K562 (cell line): ENCODE data around the gene ERICH2. TPM values are rescaled to one million over a fixed set of nuclear protein-coding genes. Genes with fewer than 3 reads are reported as not detected.

Source experiments
- ARID1B ChIP-seq: fragments of 450-650 bp; IDR thresholded peaks from 2 replicates; pipeline ENCODE4 v1.6.1; 2016; ENCODE audit warnings: antibody characterized with exemption, mild to moderate bottlenecking, inconsistent platforms
- CBFA2T2 ChIP-seq: fragments of 450-650 bp; conservative IDR thresholded peaks from 2 replicates; pipeline ENCODE4 v1.6.1; 2017; ENCODE audit warnings: mild to moderate bottlenecking
- FOXK1 ChIP-seq: sonication (generic); formaldehyde crosslinking; IDR thresholded peaks from 2 replicates; pipeline ENCODE4 v1.8.0; 2022; ENCODE audit warnings: missing genetic modification reagents, mild to moderate bottlenecking, borderline replicate concordance
- FOXO4 ChIP-seq: fragments of 450-650 bp; formaldehyde crosslinking; IDR thresholded peaks from 2 replicates; pipeline ENCODE4 v1.4.0; 2020; ENCODE audit warnings: mild to moderate bottlenecking, moderate library complexity
- HDAC8 ChIP-seq: fragments of 450-650 bp; IDR thresholded peaks from 2 replicates; pipeline ENCODE4 v1.6.1; 2016; ENCODE audit warnings: mild to moderate bottlenecking, missing genetic modification characterization, moderate library complexity, missing compliant biosample characterization
- HOMEZ ChIP-seq: fragments of 250-450 bp; sonication (Bioruptor Pico); IDR thresholded peaks from 2 replicates; pipeline ENCODE4 v1.4.0; 2020; ENCODE audit warnings: mild to moderate bottlenecking, moderate library complexity
- KDM4B ChIP-seq, 2 experiments: fragments of 450-650 bp in 1 of 2; sonication (generic) in 1 of 2; IDR thresholded peaks; 2 replicates each; pipeline ENCODE4 v1.6.1; 2016 to 2017; ENCODE audit warnings: borderline replicate concordance in 2 of 2, antibody characterized with exemption in 1 of 2, low read depth in 1 of 2, mild to moderate bottlenecking in 1 of 2
- MAX ChIP-seq: sonication (generic); formaldehyde crosslinking; IDR thresholded peaks from 2 replicates; pipeline ENCODE4 v1.9.0; 2022; ENCODE audit warnings: mild to moderate bottlenecking, missing genetic modification reagents
- MEF2A ChIP-seq: IDR thresholded peaks from 2 replicates; pipeline ENCODE4 v1.6.1; 2011; ENCODE audit warnings: low read depth, mild to moderate bottlenecking, low read length, moderate library complexity; ENCODE audit not compliant: control insufficient read depth
- MEF2D ChIP-seq: conservative IDR thresholded peaks from 2 replicates; pipeline ENCODE4 v1.6.1; 2016; ENCODE audit warnings: low read depth, missing genetic modification characterization, missing compliant biosample characterization
- NR0B1 ChIP-seq: fragments of 450-650 bp; IDR thresholded peaks from one replicate; pipeline ENCODE4 v1.6.1; 2018; ENCODE audit warnings: mild to moderate bottlenecking, moderate library complexity; ENCODE audit not compliant: partially characterized antibody
- NR2C2 ChIP-seq, 2 experiments: fragments of 200-800 bp in 1 of 2; sonication (Bioruptor generic) in 1 of 2; sonication (generic) in 1 of 2; formaldehyde crosslinking in 1 of 2; IDR thresholded peaks; 2 replicates each; pipeline versions ENCODE4 v1.6.1 to v1.8.0; 2016 to 2022; ENCODE audit warnings: mild to moderate bottlenecking in 1 of 2, missing compliant biosample characterization in 1 of 2, missing genetic modification characterization in 1 of 2, missing genetic modification reagents in 1 of 2
- PML ChIP-seq: IDR thresholded peaks from 2 replicates; pipeline ENCODE4 v1.6.1; 2012; ENCODE audit warnings: low read length, inconsistent platforms
- POLR2AphosphoS5 ChIP-seq: IDR thresholded peaks from 2 replicates; pipeline ENCODE4 v1.6.1; 2011; ENCODE audit warnings: mild to moderate bottlenecking, low read depth, low read length, moderate library complexity; ENCODE audit not compliant: control insufficient read depth, insufficient read depth
- RBM34 ChIP-seq: fragments of 200-400 bp; formaldehyde crosslinking; IDR thresholded peaks from 2 replicates; pipeline ENCODE4 v1.6.1; 2018; ENCODE audit warnings: low read length, borderline replicate concordance; ENCODE audit not compliant: insufficient read depth
- RHOXF2B ChIP-seq: fragments of 250-450 bp; sonication (Bioruptor Pico); conservative IDR thresholded peaks from 2 replicates; pipeline ENCODE4 v1.5.1; 2021
- RNF2 ChIP-seq: sonication (generic); IDR thresholded peaks from 2 replicates; pipeline ENCODE4 v1.6.1; 2016
- TCFL5 ChIP-seq: fragments of 250-450 bp; sonication (Bioruptor Pico); conservative IDR thresholded peaks from 2 replicates; pipeline ENCODE4 v1.6.1; 2021; ENCODE audit warnings: mild to moderate bottlenecking, moderate library complexity, matching md5 sums
- ZNF280B ChIP-seq: fragments of 250-450 bp; sonication (Bioruptor Pico); IDR thresholded peaks from 2 replicates; pipeline ENCODE4 v1.5.1; 2021; ENCODE audit warnings: mild to moderate bottlenecking
- ZNF316 ChIP-seq: fragments of 450-650 bp; IDR thresholded peaks from 2 replicates; pipeline ENCODE4 v1.6.1; 2016
- ZNF512 ChIP-seq: IDR thresholded peaks from 2 replicates; pipeline ENCODE4 v1.6.1; 2016; ENCODE audit warnings: missing genetic modification characterization, missing compliant biosample characterization
- polyA plus RNA-seq, 8 experiments: library from polyadenylated mRNA; depleted of rRNA in 4 of 8; stranded (reverse) in 5 of 8; unstranded in 3 of 8; fragments of >200 nt; fragmentation: Nextera tagmentation in 2 of 8; fragmentation: Illumina TruSeq in 1 of 8; extraction: Ambion mirVana in 2 of 8; extraction: Trizol in 1 of 8; gene quantifications; 2 replicates each; pipeline versions ENCODE4 v1.2.1 to v1.2.3, GENCODE V29; 2011 to 2014; ENCODE audit warnings: inconsistent platforms in 1 of 8, missing spikeins in 1 of 8
- total RNA-seq, 7 experiments: library from RNA; depleted of rRNA in 6 of 7; stranded (reverse); fragments of >200 nt in 6 of 7; fragmentation: Illumina TruSeq in 2 of 7; extraction: Trizol in 2 of 7; gene quantifications; 2 replicates each; pipeline versions ENCODE4 v1.2.1 to v1.2.3, GENCODE V29; 2011 to 2021; ENCODE audit warnings: low replicate concordance in 1 of 7

ERICH2 gene
- total and polyA plus RNA-seq, 9 of the 15 experiments (the other 6 are each of a cell fraction or from before 2014, with no cell fraction given), result 0.85 to 2.4 (median 1.6) TPM

- 0 out of 2 replicates have a peak, but pooled peaks have one; percentile 19 for TF ChIP-seq HOMEZ
- peak; percentile 73 for TF ChIP-seq ARID1B
- no peak for TF ChIP-seq MEF2D (tag)
- no peak for TF ChIP-seq RNF2
- TF ChIP-seq ZNF512, result no peak
- TF ChIP-seq RHOXF2B (CRISPR knock-in tag), result no peak
- TF ChIP-seq KDM4B (IDR thresholded peaks at IDR 0.05; ENCODE audit: borderline replicate concordance in 2 of 2, low read depth in 1 of 2), result no peak
- TF ChIP-seq NR0B1, result no peak
- TF ChIP-seq MAX (CRISPR knock-in tag), result no peak
- TF ChIP-seq RBM34, result no peak
- peak; percentile 28; the same call in 1 of the 2 replicates for TF ChIP-seq POLR2AphosphoS5
- no peak for TF ChIP-seq ZNF280B (CRISPR knock-in tag)
- TF ChIP-seq TCFL5, result no peak
- no peak for TF ChIP-seq FOXK1
- TF ChIP-seq CBFA2T2, result peak; percentile 51
- TF ChIP-seq NR2C2 (CRISPR knock-in tag; IDR thresholded peaks at IDR 0.05), result no peak
- no peak for TF ChIP-seq NR2C2 (tag; IDR thresholded peaks at IDR 0.05)
- TF ChIP-seq MEF2A, result no peak
- no peak for TF ChIP-seq HDAC8 (tag)
- no peak for TF ChIP-seq FOXO4 (CRISPR knock-in tag)
- no peak for TF ChIP-seq ZNF316
- TF ChIP-seq PML, result no peak
Measured at GRCh38 chr2:170742000-170742399, 28.2 kb upstream of the ERICH2 start (continued).
